Suprapubic skin (tissue), 3 donors: Measurements from ENCODE around the gene DGCR2.

ENCODE experiments used
- CTCF ChIP-seq, 2 donors: fragments of 200-600 bp in 1 of 2; fragments of 450-650 bp in 1 of 2; sonication (generic) in 1 of 2; IDR thresholded peaks; one replicate each; pipeline ENCODE4 v1.5.1; 2016 to 2019; ENCODE audit warnings: antibody characterized with exemption in 2 of 2, mild to moderate bottlenecking in 1 of 2, moderate library complexity in 1 of 2
- POLR2A ChIP-seq, 2 donors: fragments of 450-650 bp; IDR thresholded peaks; one replicate each; pipeline ENCODE4 v1.6.1; 2017; ENCODE audit warnings: antibody characterized with exemption in 2 of 2, mild to moderate bottlenecking in 2 of 2, moderate library complexity in 2 of 2

- TF ChIP-seq CTCF (IDR thresholded peaks at IDR 0.05) (no peak), POLR2A (IDR thresholded peaks at IDR 0.05) (no peak)
Observed at GRCh38 chr22:19127329-19128008, 5.3 kb upstream of the DGCR2 start.
